DMS153 (cell line): ENCODE data around the gene ZC3HAV1.
A peak's percentile ranks its signal among the peaks of the same experiment; 100 is the strongest.
"Not testable (repeated sequence)": the region's sequence is repeated elsewhere in the genome, so short reads cannot be mapped to it uniquely, and the experiment has no call there.

Source experiments
- DNase-seq: peaks from one replicate; lab custom pipeline; 2025; lab: John Stamatoyannopoulos, UW

Gene ZC3HAV1

GRCh38 chr7:139109188-139109982 lies at the start of gene ZC3HAV1:
Gene ZC3HAV1, minus strand, starts transcription at chr7:139109720. Its CDS starts 389 bp downstream, at chr7:139109331.
- DNase-seq, result peak; percentile 65

GRCh38 chr7:139153832-139154231 lies 44.3 kb upstream of the ZC3HAV1 start:
- DNase-seq, result no peak

- DNase-seq, result no peak
These were observed 42.6 kb upstream of the ZC3HAV1 start for GRCh38 chr7:139152149-139152548.

- no peak for DNase-seq
These were observed 29.6 kb upstream of the ZC3HAV1 start for GRCh38 chr7:139139150-139139549.

- peak; percentile 78 for DNase-seq
These were observed 24.0 kb upstream of the ZC3HAV1 start for GRCh38 chr7:139133335-139134139.

GRCh38 chr7:139132887-139133286 lies 23.4 kb upstream of the ZC3HAV1 start:
- no peak for DNase-seq

- DNase-seq, result no peak
These were observed 22.1 kb upstream of the ZC3HAV1 start for GRCh38 chr7:139131601-139132041.

GRCh38 chr7:139129814-139130213 lies 20.3 kb upstream of the ZC3HAV1 start:
- DNase-seq, result not testable (repeated sequence)

GRCh38 chr7:139127648-139128047 lies 18.1 kb upstream of the ZC3HAV1 start:
- no peak for DNase-seq

- DNase-seq, result peak; percentile 8
These were observed 16.1 kb upstream of the ZC3HAV1 start for GRCh38 chr7:139125657-139126056.

GRCh38 chr7:139124995-139125394 lies 15.5 kb upstream of the ZC3HAV1 start:
- DNase-seq, result not testable (repeated sequence)

- no peak for DNase-seq
These were observed 14.8 kb upstream of the ZC3HAV1 start for GRCh38 chr7:139124084-139124914.

- no peak for DNase-seq
These were observed 9.9 kb upstream of the ZC3HAV1 start for GRCh38 chr7:139119486-139119849.

GRCh38 chr7:139118805-139119485 lies 9.4 kb upstream of the ZC3HAV1 start:
- no peak for DNase-seq

- DNase-seq, result no peak
These were observed 8.8 kb upstream of the ZC3HAV1 start for GRCh38 chr7:139118234-139118804.

GRCh38 chr7:139117599-139118233 lies 8.2 kb upstream of the ZC3HAV1 start:
- no peak for DNase-seq

GRCh38 chr7:139116999-139117398 lies 7.5 kb upstream of the ZC3HAV1 start:
- DNase-seq, result peak; percentile 21

GRCh38 chr7:139115104-139115503 lies 5.6 kb upstream of the ZC3HAV1 start:
- no peak for DNase-seq

GRCh38 chr7:139114585-139114984 lies 5.1 kb upstream of the ZC3HAV1 start:
- DNase-seq, result no peak

GRCh38 chr7:139114018-139114417 lies 4.5 kb upstream of the ZC3HAV1 start:
- DNase-seq, result no peak
